GM12875 (cell line): Measurements from ENCODE around the gene CACNA1D.

Experiments
- H3K4me3 ChIP-seq: one replicate; pipeline ENCODE4 v1.5.1; 2011; ENCODE audit warnings: low read depth, low read length, control low read depth
- TF ChIP-seq, protein P1 (sequence below): IDR thresholded peaks from 2 replicates; pipeline ENCODE4 v1.5.1; 2011; ENCODE audit warnings: low read depth, mild to moderate bottlenecking, control low read depth, inconsistent platforms, low read length, moderate library complexity, borderline replicate concordance; ENCODE audit not compliant: insufficient read depth

CACNA1D gene

DNA sequence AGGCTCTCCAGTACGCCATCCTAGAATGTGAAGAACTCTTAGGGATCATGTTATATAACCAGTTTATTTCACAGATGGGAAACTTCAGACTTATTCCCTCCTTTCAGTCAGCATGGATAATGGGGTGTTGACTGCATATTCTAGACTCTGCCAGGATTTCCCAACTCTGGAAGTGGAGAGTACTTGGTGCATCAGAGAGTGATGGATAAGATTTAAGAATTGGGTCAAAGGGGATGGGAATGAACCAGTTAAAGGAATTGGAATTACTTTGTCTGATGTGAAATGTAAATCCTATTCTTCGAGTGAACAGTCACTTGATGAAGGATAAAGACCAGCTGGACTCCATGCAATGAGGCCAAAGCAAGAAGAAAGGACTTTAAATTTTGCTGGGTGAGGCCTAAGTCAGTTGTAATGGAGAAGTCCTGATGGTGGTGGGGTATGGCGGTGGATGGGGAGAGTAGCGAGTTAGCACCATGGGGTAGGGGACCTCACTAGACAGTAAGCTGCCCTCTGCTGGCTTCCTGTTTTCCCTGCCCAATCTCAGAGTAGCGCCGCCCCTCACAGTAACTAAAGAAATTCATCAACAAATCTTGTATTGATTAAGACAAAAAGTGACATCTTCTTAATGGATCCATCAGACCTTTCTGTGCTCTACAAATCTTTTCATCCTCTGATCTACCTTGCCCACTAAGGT lies 7.3 kb upstream of the CACNA1D start:
- TF ChIP-seq, protein P1, sequence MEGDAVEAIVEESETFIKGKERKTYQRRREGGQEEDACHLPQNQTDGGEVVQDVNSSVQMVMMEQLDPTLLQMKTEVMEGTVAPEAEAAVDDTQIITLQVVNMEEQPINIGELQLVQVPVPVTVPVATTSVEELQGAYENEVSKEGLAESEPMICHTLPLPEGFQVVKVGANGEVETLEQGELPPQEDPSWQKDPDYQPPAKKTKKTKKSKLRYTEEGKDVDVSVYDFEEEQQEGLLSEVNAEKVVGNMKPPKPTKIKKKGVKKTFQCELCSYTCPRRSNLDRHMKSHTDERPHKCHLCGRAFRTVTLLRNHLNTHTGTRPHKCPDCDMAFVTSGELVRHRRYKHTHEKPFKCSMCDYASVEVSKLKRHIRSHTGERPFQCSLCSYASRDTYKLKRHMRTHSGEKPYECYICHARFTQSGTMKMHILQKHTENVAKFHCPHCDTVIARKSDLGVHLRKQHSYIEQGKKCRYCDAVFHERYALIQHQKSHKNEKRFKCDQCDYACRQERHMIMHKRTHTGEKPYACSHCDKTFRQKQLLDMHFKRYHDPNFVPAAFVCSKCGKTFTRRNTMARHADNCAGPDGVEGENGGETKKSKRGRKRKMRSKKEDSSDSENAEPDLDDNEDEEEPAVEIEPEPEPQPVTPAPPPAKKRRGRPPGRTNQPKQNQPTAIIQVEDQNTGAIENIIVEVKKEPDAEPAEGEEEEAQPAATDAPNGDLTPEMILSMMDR, result no peak
- no peak overlapping the region for H3K4me3 ChIP-seq

DNA sequence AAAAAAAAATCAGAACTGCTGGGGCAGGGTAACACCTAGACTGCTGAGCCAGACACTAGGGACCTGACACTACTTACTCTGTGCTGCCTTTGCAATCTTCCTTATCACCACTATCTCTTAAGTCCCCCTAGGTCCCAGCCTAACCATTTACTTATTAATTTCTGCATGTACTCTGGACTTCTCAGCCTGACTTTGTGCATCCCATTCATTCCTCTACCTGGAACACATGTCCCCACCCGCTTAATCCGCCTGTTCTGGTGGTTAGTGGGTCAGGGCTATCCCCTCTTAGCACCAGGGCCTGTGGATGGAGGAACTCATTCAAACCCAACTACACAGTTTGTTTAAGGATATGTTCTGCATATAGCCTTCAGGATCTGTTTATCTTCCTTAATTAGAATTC lies 5.0 kb upstream of the CACNA1D start:
- TF ChIP-seq, protein P1, result no peak
- no peak overlapping the region for H3K4me3 ChIP-seq

DNA sequence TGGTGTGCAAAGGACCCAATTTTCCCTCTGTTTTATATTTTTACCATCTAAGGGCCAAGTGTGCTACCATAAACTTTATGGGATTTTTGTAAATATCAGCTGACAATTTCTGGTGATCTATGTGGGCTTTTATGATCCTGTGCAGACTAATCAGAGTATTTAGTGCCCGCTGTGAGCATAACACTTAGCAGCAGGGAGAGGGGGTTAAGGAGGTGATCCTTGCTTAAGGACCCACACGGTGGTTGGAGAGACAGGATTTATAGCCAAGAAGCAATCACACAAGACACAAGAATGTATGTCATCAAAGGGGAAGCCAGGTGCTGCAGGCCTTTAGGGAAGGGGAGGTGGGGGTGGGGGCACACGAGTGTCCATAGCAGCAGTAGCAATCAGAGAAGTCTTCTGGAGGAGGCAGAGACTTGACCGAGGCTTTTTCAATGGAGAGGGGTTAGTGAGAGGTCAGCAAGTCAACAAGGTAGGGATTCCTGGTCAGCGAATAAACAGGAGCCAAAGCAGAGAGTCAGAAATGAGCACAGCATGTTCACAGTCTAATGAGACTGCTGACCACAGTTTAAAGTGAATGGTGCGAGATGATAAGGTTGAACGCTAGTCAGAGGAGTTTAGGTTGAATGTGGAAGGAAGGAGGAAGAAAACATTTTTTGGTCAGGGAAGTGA lies 4.5 kb upstream of the CACNA1D start:
- TF ChIP-seq, protein P1, result no peak
- H3K4me3 ChIP-seq, result no peak overlapping the region

DNA sequence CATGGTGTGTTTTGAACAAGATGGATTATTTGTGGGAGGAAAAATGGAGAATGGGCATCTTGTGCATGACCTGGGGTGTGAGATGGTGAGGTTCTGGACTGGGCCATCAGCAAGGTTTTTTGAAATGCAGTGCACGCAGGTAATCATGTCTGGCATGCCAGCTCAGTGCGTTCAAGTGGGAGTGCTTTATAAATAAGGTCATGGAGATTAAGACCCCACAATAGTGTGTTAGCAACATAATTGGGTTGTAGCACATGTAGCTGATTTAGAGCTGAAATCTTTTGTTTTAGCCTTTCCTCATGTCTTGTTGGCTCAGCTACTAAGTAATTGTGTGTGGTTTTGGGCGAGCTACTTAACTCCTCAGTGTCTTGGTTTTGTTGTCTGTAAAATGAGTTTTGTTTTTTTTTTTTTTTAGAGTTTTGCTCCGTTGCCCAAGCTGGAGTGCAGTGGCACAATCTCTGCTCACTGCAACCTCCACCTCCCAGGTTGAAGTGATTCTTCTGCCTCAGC lies 3.9 kb upstream of the CACNA1D start:
- TF ChIP-seq, protein P1, result no peak

DNA sequence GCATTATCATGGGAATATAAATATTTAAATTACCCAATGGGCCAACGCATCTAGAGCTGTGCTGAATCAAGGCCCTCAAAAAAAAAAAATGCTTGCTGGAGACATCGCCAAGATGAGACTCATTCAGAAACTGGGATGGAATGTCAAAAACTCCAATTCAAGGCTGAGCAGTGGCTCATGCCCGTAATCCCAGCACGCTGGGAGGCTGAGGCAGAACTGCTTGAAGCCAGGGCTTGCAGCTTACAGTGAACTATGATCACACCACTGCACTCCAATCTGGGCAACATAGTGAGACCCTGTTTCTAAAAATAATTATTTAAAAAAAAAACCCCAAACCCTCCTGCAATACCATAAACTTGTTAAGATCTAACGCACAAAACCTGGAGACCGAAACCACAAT lies 3.1 kb upstream of the CACNA1D start:
- TF ChIP-seq, protein P1, result no peak
- H3K4me3 ChIP-seq, result no peak overlapping the region

More for the DNA sequence above, 3.9 kb upstream of the CACNA1D start:
- H3K4me3 ChIP-seq, result no peak overlapping the region

DNA sequence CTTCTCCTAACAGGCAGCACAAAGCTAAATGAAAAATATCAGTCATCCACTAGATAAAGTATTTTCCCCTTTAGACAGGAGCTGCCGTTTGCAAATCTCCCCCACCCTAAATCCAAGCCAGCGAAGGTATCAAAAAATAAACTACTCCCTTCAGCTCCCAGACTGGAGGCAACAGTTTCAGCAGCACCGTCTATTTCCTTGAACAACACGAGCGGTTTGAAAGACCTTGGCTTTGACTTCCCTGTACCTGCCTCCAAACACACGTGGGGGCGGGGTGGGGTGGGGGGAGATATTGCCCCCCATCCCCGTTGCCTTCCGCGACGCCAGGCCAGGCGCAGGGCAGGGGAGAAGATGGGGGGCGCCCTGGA lies 832 bp upstream of the CACNA1D start:
- no peak overlapping the region for H3K4me3 ChIP-seq
- TF ChIP-seq, protein P1, result no peak

DNA sequence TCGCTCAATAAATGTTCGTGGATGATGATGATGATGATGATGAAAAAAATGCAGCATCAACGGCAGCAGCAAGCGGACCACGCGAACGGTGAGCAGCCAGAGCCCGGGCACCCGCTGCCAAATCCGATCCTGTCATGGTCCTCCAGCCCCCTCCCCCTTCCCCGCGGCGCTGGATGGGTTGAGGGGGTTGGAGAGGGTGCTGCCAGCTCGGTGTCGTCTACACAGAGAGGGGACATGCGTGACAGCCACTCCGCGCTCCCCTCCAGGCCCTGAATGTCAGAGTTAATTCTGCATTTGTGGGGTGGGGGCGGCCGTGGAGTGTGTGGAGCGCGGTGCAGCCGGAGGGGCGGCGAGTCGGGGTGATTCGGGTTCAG lies 722 bp downstream of the CACNA1D start:
- TF ChIP-seq, protein P1, result no peak
- no peak overlapping the region for H3K4me3 ChIP-seq
